ENCODE measurements around the gene SLC27A1. TPM values are rescaled to one million over a fixed set of nuclear protein-coding genes. Genes with fewer than 3 reads are reported as not detected.

SLC27A1 gene
- total and polyA plus RNA-seq, 3 donors from 2014 or later, result 25.9 to 105 (median 92.8) TPM

- intact Hi-C loops (cut with DNase I; ENCODE audit: low total_unique reads), result no loop called here
- WGBS, 2 donors, result 42 to 71% methylated on average over 2 to 4 of the region's 4 CpGs
- no peak overlapping the region for H3K4me3 ChIP-seq
Observed at GRCh38 chr19:17543986-17544385, 73.7 kb downstream of the SLC27A1 start.

GRCh38 chr19:17544418-17544817 lies 74.1 kb downstream of the SLC27A1 start:
- intact Hi-C loops (cut with DNase I; ENCODE audit: low total_unique reads), result no loop called here
- no peak for DNase-seq
- H3K4me1 ChIP-seq, result no peaks in the 10 kb centered on the region
- no peak overlapping the region for H3K4me3 ChIP-seq
- H3K36me3 ChIP-seq (ENCODE audit: low read depth, missing control alignments), result no peaks in the 10 kb centered on the region
- no peaks in the 10 kb centered on the region for H3K9me3 ChIP-seq
- TF ChIP-seq CTCF (IDR thresholded peaks at IDR 0.05) (no peak), POLR2A (IDR thresholded peaks at IDR 0.05) (no peak)
- no peaks in the 10 kb centered on the region for H3K27me3 ChIP-seq
- no peak overlapping the region for H3K27ac ChIP-seq
- 95 to 97% methylated on average over 4 of the region's 4 CpGs for WGBS, 2 donors

More at GRCh38 chr19:17543986-17544385, 73.7 kb downstream of the SLC27A1 start:
- H3K4me1 ChIP-seq, result no peaks in the 10 kb centered on the region
- no peaks in the 10 kb centered on the region for H3K9me3 ChIP-seq
- no peak overlapping the region for H3K27ac ChIP-seq
- H3K27me3 ChIP-seq, result no peaks in the 10 kb centered on the region
- H3K36me3 ChIP-seq (ENCODE audit: low read depth, missing control alignments), result no peaks in the 10 kb centered on the region
- no peak for DNase-seq
- no peak for TF ChIP-seq POLR2A (IDR thresholded peaks at IDR 0.05)
- no peak for TF ChIP-seq CTCF (IDR thresholded peaks at IDR 0.05)

GRCh38 chr19:17548145-17548544 lies 77.8 kb downstream of the SLC27A1 start:
- intact Hi-C loops (cut with DNase I; ENCODE audit: low total_unique reads), result no loop called here
- H3K27ac ChIP-seq, result no peak overlapping the region

GRCh38 chr19:17549085-17549740 lies 78.9 kb downstream of the SLC27A1 start:
- intact Hi-C loops (cut with DNase I; ENCODE audit: low total_unique reads), result no loop called here
- peaks cover 4% of the 10 kb centered on the region for H3K4me1 ChIP-seq
- DNase-seq, result no peak
- H3K27ac ChIP-seq, result no peak overlapping the region
- WGBS, 2 donors, result 76 to 78% methylated on average over 5 of the region's 5 CpGs
- no peak for TF ChIP-seq CTCF (IDR thresholded peaks at IDR 0.05)
- TF ChIP-seq POLR2A (IDR thresholded peaks at IDR 0.05), result no peak
- no peaks in the 10 kb centered on the region for H3K36me3 ChIP-seq (ENCODE audit: low read depth, missing control alignments)
- H3K4me3 ChIP-seq, result no peak overlapping the region
- no peaks in the 10 kb centered on the region for H3K27me3 ChIP-seq
- H3K9me3 ChIP-seq, result no peaks in the 10 kb centered on the region

More at GRCh38 chr19:17548145-17548544, 77.8 kb downstream of the SLC27A1 start:
- no peaks in the 10 kb centered on the region for H3K36me3 ChIP-seq (ENCODE audit: low read depth, missing control alignments)
- no peaks in the 10 kb centered on the region for H3K4me1 ChIP-seq
- no peak overlapping the region for H3K4me3 ChIP-seq
- TF ChIP-seq POLR2A (IDR thresholded peaks at IDR 0.05), result no peak
- TF ChIP-seq CTCF (IDR thresholded peaks at IDR 0.05), result no peak
- H3K9me3 ChIP-seq, result no peaks in the 10 kb centered on the region
- DNase-seq, result no peak
- 87% methylated on average over 6 of the region's 6 CpGs for WGBS, 2 donors
- H3K27me3 ChIP-seq, result no peaks in the 10 kb centered on the region
